GM12864 (cell line): ENCODE results near the gene NIN.

Source experiments
- DNase-seq: peaks from one replicate; pipeline ENCODE4 v3.0.0-alpha.2; 2011; ENCODE audit warnings: low read depth
- H3K4me3 ChIP-seq: 2 replicates; pipeline ENCODE4 v1.5.1; 2011; ENCODE audit warnings: mild to moderate bottlenecking, low read depth, low read length, control low read depth
- CTCF ChIP-seq: IDR thresholded peaks from 2 replicates; pipeline ENCODE4 v1.5.1; 2011; ENCODE audit warnings: low read depth, mild to moderate bottlenecking, moderate library complexity, low read length, control low read depth, inconsistent platforms; ENCODE audit errors: missing control alignments

NIN gene

GRCh38 chr14:50865391-50866076, 34.6 kb upstream of the NIN start:
- no peak overlapping the region for H3K4me3 ChIP-seq
- no peak for DNase-seq
- no peak for TF ChIP-seq CTCF

- no peak for TF ChIP-seq CTCF
- H3K4me3 ChIP-seq: no peak overlapping the region
- DNase-seq: no peak
These were observed 34.0 kb upstream of the NIN start for GRCh38 chr14:50864946-50865345.

GRCh38 chr14:50864237-50864636, 33.3 kb upstream of the NIN start:
- DNase-seq: no peak
- no peak for TF ChIP-seq CTCF
- no peak overlapping the region for H3K4me3 ChIP-seq

- H3K4me3 ChIP-seq: no peak overlapping the region
- DNase-seq: no peak
- TF ChIP-seq CTCF: no peak
These were observed 31.1 kb upstream of the NIN start for GRCh38 chr14:50862036-50862570.

- peak; percentile 55 for DNase-seq
- peak; percentile 66 for TF ChIP-seq CTCF
- H3K4me3 ChIP-seq: peak overlapping the region; percentile 39; the same call in 1 of the 2 replicates
These were observed 29.6 kb upstream of the NIN start for GRCh38 chr14:50860478-50861086.

- TF ChIP-seq CTCF: no peak
- no peak for DNase-seq
- peak overlapping the region; percentile 39 for H3K4me3 ChIP-seq
These were observed 28.3 kb upstream of the NIN start for GRCh38 chr14:50859296-50859624.

- no peak for DNase-seq
- no peak overlapping the region for H3K4me3 ChIP-seq
- no peak for TF ChIP-seq CTCF
These were observed 25.7 kb upstream of the NIN start for GRCh38 chr14:50856660-50857059.
